BLaER1 treated with 17β-estradiol and CSF1 and Interleukin-3, amounts not matched to agents 10 nM and 100 nM (cell line): Measurements from ENCODE around the gene GPR137.

Experiments
- H3K27ac ChIP-seq, 11 experiments: shearing (Covaris generic); formaldehyde crosslinking; 2 replicates each; pipeline ENCODE4 v1.8.1; 2022
- H3K27me3 ChIP-seq, 11 experiments: shearing (Covaris generic); formaldehyde crosslinking; 2 replicates each; pipeline ENCODE4 v1.8.1; 2022
- H3K36me3 ChIP-seq, 11 experiments: shearing (Covaris generic); formaldehyde crosslinking; 2 replicates each; pipeline ENCODE4 v1.8.1; 2022
- H3K4me1 ChIP-seq, 10 experiments: shearing (Covaris generic); formaldehyde crosslinking; 2 replicates each; pipeline ENCODE4 v1.8.1; 2022
- H3K4me2 ChIP-seq, 11 experiments: shearing (Covaris generic); formaldehyde crosslinking; 2 replicates each; pipeline ENCODE4 v1.8.1; 2022
- H3K4me3 ChIP-seq, 10 experiments: shearing (Covaris generic); formaldehyde crosslinking; 2 replicates each; pipeline ENCODE4 v1.8.1; 2022
- H3K9ac ChIP-seq, 11 experiments: shearing (Covaris generic); formaldehyde crosslinking; 2 replicates each; pipeline ENCODE4 v1.8.1; 2022
- H3K9me3 ChIP-seq, 11 experiments: shearing (Covaris generic); formaldehyde crosslinking; replicated peaks in 1 of 11; 2 replicates each; pipeline ENCODE4 v1.8.1; 2022
- H4K20me1 ChIP-seq, 11 experiments: shearing (Covaris generic); formaldehyde crosslinking; 2 replicates each; pipeline ENCODE4 v1.8.1; 2022
- Cebpa-rat ChIP-seq, 11 experiments: shearing (Covaris generic); IDR thresholded peaks; 2 replicates each; pipeline ENCODE4 v1.8.1; 2022

The GPR137 gene

DNA sequence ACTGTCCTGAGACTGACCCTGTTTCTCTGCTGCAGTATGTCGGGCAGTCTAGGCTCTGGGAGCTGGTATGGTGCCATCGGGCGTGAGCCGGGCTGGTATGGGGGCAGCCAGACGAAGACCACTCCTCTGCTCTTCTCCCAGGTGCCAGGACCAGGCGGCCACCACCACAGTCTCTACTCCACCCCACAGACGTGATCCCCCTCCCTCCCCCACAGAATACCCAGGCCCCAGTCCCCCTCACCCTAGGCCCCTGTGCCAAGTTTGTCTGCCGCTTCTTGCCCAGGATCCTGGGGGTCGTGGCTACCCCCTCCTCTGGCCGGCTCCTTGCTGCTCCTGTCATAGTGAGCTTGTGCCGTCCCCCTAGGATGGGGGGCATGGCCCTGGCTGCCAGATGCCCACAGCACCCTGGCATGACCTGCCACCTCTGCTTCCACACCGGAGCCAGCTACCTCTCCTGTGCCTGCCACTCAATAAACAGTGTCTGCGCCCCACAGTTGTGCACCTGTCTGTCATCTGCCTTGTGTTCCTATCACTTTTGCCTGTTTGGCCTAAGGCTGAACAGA, 3.4 kb downstream of the GPR137 start:
- no peaks in the 10 kb centered on the region for H3K9me3 ChIP-seq
- H3K4me3 ChIP-seq: no peak overlapping the region
- H3K4me1 ChIP-seq: peaks cover 24 to 33% (median 27%) of the 10 kb centered on the region in 10 experiments
- H3K27ac ChIP-seq: no peak overlapping the region
- no peak for TF ChIP-seq Cebpa-rat (IDR thresholded peaks at IDR 0.05)
- H3K9ac ChIP-seq: no peak overlapping the region
- H3K27me3 ChIP-seq: peaks cover 50 to 55% (median 51%) of the 10 kb centered on the region in 11 experiments
- no peak overlapping the region for H3K4me2 ChIP-seq
- H4K20me1 ChIP-seq: peaks cover 0 to 63% (median 45%) of the 10 kb centered on the region in 11 experiments; a peak in 17 of 22 replicates
- no peaks in the 10 kb centered on the region for H3K36me3 ChIP-seq

DNA sequence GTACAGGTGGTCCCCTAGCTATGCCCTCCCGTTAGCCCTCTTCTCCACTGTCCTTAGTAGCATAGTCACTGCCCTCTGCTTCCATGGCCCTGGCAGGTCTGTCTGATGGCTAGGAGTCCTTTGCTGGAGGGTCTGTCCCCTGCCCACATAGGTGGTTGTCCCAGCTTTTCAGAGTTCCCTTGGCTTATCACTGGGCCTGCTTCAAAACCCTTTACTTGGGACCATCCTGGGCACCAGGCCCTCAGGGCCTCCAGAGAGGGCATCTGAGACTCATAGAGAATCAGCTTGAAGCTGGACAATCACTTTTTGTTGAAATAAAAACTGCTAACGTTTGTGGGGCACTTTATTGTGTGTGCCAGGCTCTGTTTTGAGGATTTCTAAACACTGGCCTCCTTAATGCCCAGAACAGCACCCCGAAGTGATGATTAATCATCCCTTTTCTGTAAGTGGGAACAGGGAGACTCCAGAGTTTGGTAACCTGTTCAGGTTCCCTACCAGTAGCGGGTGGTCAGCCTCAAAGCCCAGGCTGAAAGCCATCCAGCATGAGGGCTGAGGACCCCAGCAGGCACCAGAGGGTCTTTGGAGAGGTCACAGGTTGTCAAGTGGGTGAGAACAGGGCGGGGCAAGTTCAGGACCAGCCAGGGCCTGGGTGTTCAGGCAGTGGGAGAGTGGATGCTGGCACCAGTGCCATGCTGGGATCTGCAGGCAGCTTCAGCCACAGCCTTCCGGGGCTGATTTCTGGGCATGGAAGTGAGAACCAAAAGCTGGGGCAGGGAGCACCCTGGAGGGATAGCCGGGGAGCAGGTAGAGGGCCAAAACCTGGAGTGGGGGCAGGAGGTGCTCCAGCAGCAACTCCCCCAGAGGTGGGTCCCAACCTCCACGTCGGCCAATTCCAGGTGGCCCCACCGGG, 5.0 kb downstream of the GPR137 start:
- H3K36me3 ChIP-seq: no peaks in the 10 kb centered on the region
- H3K4me2 ChIP-seq: no peak overlapping the region
- H3K4me3 ChIP-seq: no peak overlapping the region
- H3K27me3 ChIP-seq: peaks cover 65 to 70% (median 66%) of the 10 kb centered on the region in 11 experiments
- no peak overlapping the region for H3K9ac ChIP-seq
- peaks cover 0 to 63% (median 45%) of the 10 kb centered on the region in 11 experiments; a peak in 17 of 22 replicates for H4K20me1 ChIP-seq
- no peaks in the 10 kb centered on the region for H3K9me3 ChIP-seq
- no peak overlapping the region for H3K27ac ChIP-seq
- TF ChIP-seq Cebpa-rat (IDR thresholded peaks at IDR 0.05): no peak
- H3K4me1 ChIP-seq: peaks cover 21 to 30% (median 25%) of the 10 kb centered on the region in 10 experiments

DNA sequence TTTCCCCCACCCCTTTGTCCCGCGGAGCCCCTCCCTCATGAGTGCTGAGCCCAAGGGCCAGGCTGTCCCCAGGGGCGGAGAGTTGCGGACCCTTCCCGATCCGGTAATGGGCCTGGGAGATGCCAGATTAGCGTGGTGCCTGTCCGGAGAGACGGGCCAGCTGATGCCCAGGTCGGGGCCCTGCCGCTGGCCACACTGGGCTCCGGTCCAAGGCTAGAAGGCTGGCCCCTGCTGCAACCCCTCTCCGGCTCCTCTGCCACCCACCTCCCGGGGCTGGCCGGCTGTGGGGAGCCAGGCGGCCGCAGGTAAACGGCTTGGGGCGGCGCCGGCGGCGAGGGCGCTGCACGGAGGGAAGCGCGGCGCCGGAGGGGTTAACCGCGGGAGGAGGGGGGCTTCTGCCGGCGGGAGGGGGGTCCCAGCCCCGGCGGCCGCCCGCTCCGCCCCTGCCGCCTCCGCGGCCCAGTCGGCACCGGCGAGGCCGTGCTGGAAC, 5.7 kb downstream of the GPR137 start, which contains the start of gene KCNK4:
Gene KCNK4, plus strand, starts transcription at position 41 of the 490 bp plus-strand sequence. CDS start 1,717 bp downstream, outside the sequence.
- H3K4me3 ChIP-seq: peak within 1 kb of the TSS; percentile 0 to 66 (median 48); a peak in 18 of 20 replicates

DNA sequence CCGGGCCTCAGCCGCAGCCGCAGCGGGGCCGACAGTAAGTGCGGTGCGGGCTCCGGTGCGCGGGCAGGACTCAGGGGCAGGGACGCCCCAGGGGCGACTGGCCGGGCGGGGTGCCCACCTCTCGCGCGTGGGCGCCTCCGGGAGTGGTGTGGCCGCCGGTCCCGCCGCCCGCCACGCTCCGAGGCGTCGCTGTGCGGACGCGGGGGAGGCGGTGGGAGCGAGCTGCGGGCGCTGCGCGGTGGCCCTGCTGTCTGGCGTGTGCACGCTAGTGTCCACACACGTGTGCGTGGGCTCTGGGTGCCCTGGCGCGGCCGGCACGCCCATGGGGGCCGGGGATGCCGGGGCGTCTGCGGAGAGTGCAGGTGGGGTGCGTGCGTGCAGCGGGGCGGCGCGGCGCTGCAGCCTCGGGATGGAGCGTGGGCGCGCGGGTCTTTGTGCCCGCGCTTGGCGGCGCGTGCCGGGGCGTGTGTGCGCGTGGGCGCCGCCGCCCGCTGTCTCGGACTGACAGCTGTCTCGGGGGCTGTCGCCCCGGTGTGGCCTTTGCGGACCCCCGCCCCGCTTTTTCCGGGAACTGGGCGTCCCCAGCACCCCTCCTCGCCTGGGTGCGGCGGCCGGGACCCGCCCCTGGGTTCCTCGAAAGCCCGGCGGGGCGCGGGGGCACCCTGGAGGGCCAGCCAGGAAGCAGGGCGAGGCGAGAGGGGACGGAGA, 6.3 kb downstream of the GPR137 start:
- Histone ChIP-seq H3K27ac (no peak overlapping the region), H3K9me3 (no peaks in the 10 kb centered on the region), H3K9ac (peak overlapping the region in 10 of 11 experiments; percentile 18 to 59 (median 32); a peak in 13 of 22 replicates), H3K4me2 (peak overlapping the region; percentile 61 to 95 (median 80)), H4K20me1 (peaks cover 0 to 67% (median 47%) of the 10 kb centered on the region in 11 experiments; a peak in 17 of 22 replicates), H3K4me3 (peak overlapping the region; percentile 0 to 66 (median 48); a peak in 18 of 20 replicates), H3K36me3 (no peaks in the 10 kb centered on the region), H3K4me1 (peaks cover 10 to 19% (median 14%) of the 10 kb centered on the region in 10 experiments), H3K27me3 (peaks cover 78 to 83% (median 79%) of the 10 kb centered on the region in 11 experiments)
- no peak for TF ChIP-seq Cebpa-rat (IDR thresholded peaks at IDR 0.05)

More for the DNA sequence above, 5.7 kb downstream of the GPR137 start, which contains the start of gene KCNK4:
- peak within 1 kb of the TSS in 10 of 11 experiments; percentile 18 to 59 (median 32); a peak in 13 of 22 replicates for H3K9ac ChIP-seq
- no peak within 1 kb of the TSS for H3K27ac ChIP-seq
- H3K4me2 ChIP-seq: peak within 1 kb of the TSS; percentile 61 to 95 (median 80)
- no peaks in the 10 kb centered on the region for H3K36me3 ChIP-seq
- peaks cover 72 to 77% (median 73%) of the 10 kb centered on the region in 11 experiments for H3K27me3 ChIP-seq
- H4K20me1 ChIP-seq: peaks cover 0 to 66% (median 45%) of the 10 kb centered on the region in 11 experiments; a peak in 17 of 22 replicates
- H3K9me3 ChIP-seq: no peaks in the 10 kb centered on the region
- no peak for TF ChIP-seq Cebpa-rat (IDR thresholded peaks at IDR 0.05)
- peaks cover 16 to 25% (median 20%) of the 10 kb centered on the region in 10 experiments for H3K4me1 ChIP-seq

DNA sequence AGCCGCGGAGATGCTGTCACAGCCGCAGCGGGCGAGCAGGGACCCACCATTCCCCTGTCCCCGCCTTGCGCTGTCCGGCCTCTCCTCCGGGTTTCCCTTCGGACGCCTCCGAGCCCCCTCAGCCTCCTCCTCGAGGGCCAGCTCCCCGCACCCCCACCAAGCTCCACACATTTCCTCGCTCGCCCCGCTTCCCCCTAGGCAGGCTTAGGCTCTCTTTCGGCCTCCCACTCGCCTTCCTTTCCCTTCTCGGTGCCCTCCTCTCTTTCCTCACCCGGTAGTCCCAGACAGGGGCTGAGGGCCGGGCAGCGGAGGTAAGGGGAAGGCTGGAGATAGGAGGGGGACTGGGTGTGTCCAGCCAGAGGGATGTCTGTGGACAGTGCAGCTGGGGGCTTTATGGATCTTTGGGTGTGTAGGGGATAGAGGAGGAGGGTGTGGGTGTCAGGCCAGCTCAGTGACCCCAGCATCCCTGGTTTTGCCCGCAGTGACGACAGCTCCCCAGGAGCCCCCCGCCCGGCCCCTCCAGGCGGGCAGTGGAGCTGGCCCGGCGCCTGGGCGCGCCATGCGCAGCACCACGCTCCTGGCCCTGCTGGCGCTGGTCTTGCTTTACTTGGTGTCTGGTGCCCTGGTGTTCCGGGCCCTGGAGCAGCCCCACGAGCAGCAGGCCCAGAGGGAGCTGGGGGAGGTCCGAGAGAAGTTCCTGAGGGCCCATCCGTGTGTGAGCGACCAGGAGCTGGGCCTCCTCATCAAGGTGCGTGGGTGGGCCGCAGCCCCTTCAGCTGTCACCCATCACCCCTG, 7.0 kb downstream of the GPR137 start:
- H3K36me3 ChIP-seq: no peaks in the 10 kb centered on the region
- H3K27me3 ChIP-seq: peaks cover 86 to 91% (median 86%) of the 10 kb centered on the region in 11 experiments
- H3K9ac ChIP-seq: peak overlapping the region in 10 of 11 experiments; percentile 18 to 59 (median 32); a peak in 13 of 22 replicates
- no peak overlapping the region for H3K27ac ChIP-seq
- no peak for TF ChIP-seq Cebpa-rat (IDR thresholded peaks at IDR 0.05)
- H4K20me1 ChIP-seq: peaks cover 0 to 72% (median 48%) of the 10 kb centered on the region in 11 experiments; a peak in 17 of 22 replicates
- H3K4me3 ChIP-seq: peak overlapping the region; percentile 0 to 66 (median 48); a peak in 18 of 20 replicates
- H3K4me1 ChIP-seq: peaks cover 9 to 17% (median 13%) of the 10 kb centered on the region in 10 experiments
- peak overlapping the region; percentile 61 to 95 (median 80) for H3K4me2 ChIP-seq
- no peaks in the 10 kb centered on the region for H3K9me3 ChIP-seq

DNA sequence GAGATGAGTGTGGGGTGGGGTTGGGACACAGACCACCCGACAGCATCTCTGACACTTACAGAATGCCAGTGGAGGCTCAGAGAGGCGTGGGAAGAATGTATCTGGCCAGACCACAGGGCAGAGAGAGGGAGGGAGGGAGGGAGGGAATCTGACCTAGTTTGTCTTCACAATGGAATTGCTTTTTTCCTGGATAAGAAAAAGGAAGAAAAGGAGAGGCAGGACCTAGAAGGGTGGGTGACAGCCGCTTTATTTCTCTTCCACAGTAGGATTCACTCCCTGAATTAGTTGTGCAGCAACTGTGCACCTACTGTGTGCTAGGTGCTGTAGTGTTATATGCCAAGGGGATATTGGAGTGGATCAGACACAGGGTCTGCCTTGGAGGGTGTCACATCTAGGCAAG, 9.1 kb downstream of the GPR137 start:
- H3K27ac ChIP-seq: no peak overlapping the region
- peaks cover 0 to 82% (median 63%) of the 10 kb centered on the region in 11 experiments; a peak in 18 of 22 replicates for H4K20me1 ChIP-seq
- no peak overlapping the region for H3K9ac ChIP-seq
- peaks cover 18 to 25% (median 21%) of the 10 kb centered on the region in 10 experiments for H3K4me1 ChIP-seq
- TF ChIP-seq Cebpa-rat (IDR thresholded peaks at IDR 0.05): no peak
- H3K27me3 ChIP-seq: peaks cover 100% of the 10 kb centered on the region in 11 experiments
- no peaks in the 10 kb centered on the region for H3K36me3 ChIP-seq
- no peak overlapping the region for H3K4me2 ChIP-seq
- no peak overlapping the region for H3K4me3 ChIP-seq
- no peaks in the 10 kb centered on the region for H3K9me3 ChIP-seq

DNA sequence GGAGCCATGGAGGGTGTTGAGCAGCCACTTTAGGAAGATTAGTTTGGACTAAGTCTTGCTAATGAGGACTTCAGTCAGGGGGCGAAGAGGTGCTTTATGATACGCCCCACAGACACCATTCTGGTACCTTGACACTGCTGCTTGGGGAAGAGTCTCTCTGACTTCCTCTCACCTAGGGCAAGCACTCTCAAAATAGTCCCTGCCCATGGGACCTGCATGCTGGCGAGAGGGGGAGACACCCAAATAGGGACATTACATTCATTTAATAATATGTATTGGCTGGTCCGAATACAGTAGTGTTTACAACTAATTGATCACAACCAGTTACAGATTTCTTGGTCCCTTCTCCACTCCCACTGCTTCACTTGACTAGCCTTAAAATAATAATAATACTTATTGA, 10.1 kb downstream of the GPR137 start:
- Histone ChIP-seq H3K36me3 (no peaks in the 10 kb centered on the region), H3K4me1 (peaks cover 28 to 35% (median 31%) of the 10 kb centered on the region in 10 experiments), H3K4me2 (no peak overlapping the region), H3K4me3 (no peak overlapping the region), H3K27ac (no peak overlapping the region), H4K20me1 (peaks cover 0 to 83% (median 63%) of the 10 kb centered on the region in 11 experiments; a peak in 18 of 22 replicates), H3K27me3 (peaks cover 100% of the 10 kb centered on the region in 11 experiments), H3K9me3 (no peaks in the 10 kb centered on the region), H3K9ac (no peak overlapping the region)
- no peak for TF ChIP-seq Cebpa-rat (IDR thresholded peaks at IDR 0.05)
